K562 treated with DMSO at 1 percent for 4 hours (cell line): ENCODE measurements around the gene GSC. TPM values are rescaled to one million over a fixed set of nuclear protein-coding genes. Genes with fewer than 3 reads are reported as not detected.

Source experiments
- total RNA-seq: library from RNA; unstranded; fragments of 300-600 nt; gene quantifications from 2 replicates; pipeline ENCODE4 v1.2.3, GENCODE V29; 2022; ENCODE audit not compliant: insufficient read depth

The GSC gene
- not detected in 2 replicates for total RNA-seq

GRCh38 chr14:94769391-94770250, at the start of gene GSC:
TSS of gene GSC (minus strand) at chr14:94770113. CDS start at chr14:94770015, 98 bp downstream.

Other genes with a start within 250 kb of the GSC start
- not detected in 2 replicates for gene SERPINA4, start 208.7 kb downstream of the GSC start, total RNA-seq
- not detected in 2 replicates for gene SERPINA5, start 188.7 kb downstream of the GSC start, total RNA-seq
- not detected in 2 replicates for gene SERPINA3, start 157.7 kb downstream of the GSC start, total RNA-seq